ENCODE measurements around the gene SLC15A2.

Gene SLC15A2

GRCh38 chr3:121979734-121980449 is 85.7 kb downstream of the SLC15A2 start:
- DNase-seq, result no peak
- TF ChIP-seq POLR2A (IDR thresholded peaks at IDR 0.05; ENCODE audit: low read length) (no peak), GATA1 (IDR thresholded peaks at IDR 0.05; ENCODE audit: low read depth, low read length) (no peak)

GRCh38 chr3:121980450-121980796 is 86.2 kb downstream of the SLC15A2 start:
- no peak for DNase-seq
- no peak for TF ChIP-seq GATA1 (IDR thresholded peaks at IDR 0.05; ENCODE audit: low read depth, low read length)
- no peak for TF ChIP-seq POLR2A (IDR thresholded peaks at IDR 0.05; ENCODE audit: low read length)

- no peak for DNase-seq
- TF ChIP-seq POLR2A (IDR thresholded peaks at IDR 0.05; ENCODE audit: low read length), result no peak
- TF ChIP-seq GATA1 (IDR thresholded peaks at IDR 0.05; ENCODE audit: low read depth, low read length), result no peak
Measured at GRCh38 chr3:121981473-121981872, 87.3 kb downstream of the SLC15A2 start.

GRCh38 chr3:121985846-121986245 is 91.6 kb downstream of the SLC15A2 start:
- DNase-seq, result no peak
- TF ChIP-seq POLR2A (IDR thresholded peaks at IDR 0.05; ENCODE audit: low read length) (no peak), GATA1 (IDR thresholded peaks at IDR 0.05; ENCODE audit: low read depth, low read length) (no peak)

GRCh38 chr3:121988146-121988545 is 93.9 kb downstream of the SLC15A2 start:
- DNase-seq, result no peak
- TF ChIP-seq GATA1 (IDR thresholded peaks at IDR 0.05; ENCODE audit: low read depth, low read length) (no peak), POLR2A (IDR thresholded peaks at IDR 0.05; ENCODE audit: low read length) (no peak)

GRCh38 chr3:121989943-121990342 is 95.7 kb downstream of the SLC15A2 start:
- no peak for DNase-seq
- TF ChIP-seq POLR2A (IDR thresholded peaks at IDR 0.05; ENCODE audit: low read length) (no peak), GATA1 (IDR thresholded peaks at IDR 0.05; ENCODE audit: low read depth, low read length) (no peak)

- no peak for TF ChIP-seq GATA1 (IDR thresholded peaks at IDR 0.05; ENCODE audit: low read depth, low read length)
- TF ChIP-seq POLR2A (IDR thresholded peaks at IDR 0.05; ENCODE audit: low read length), result no peak
- DNase-seq, result no peak
Measured at GRCh38 chr3:121992601-121993560, 98.7 kb downstream of the SLC15A2 start.
